Tibial artery (tissue), 4 donors: ENCODE results near the gene MBOAT2.

Experiments used
- DNase-seq, 2 donors: peaks; one replicate each; pipeline ENCODE4 v3.0.0-alpha.2; 2019
- H3K27ac ChIP-seq, 2 donors: fragments of 200-600 bp; sonication (generic) in 1 of 2; 1 replicate in 1 of 2; 2 replicates in 1 of 2; pipeline ENCODE4 v1.5.1; 2018 to 2019; ENCODE audit warnings: mild to moderate bottlenecking in 1 of 2
- H3K27me3 ChIP-seq, 2 donors: fragments of 200-600 bp; sonication (generic) in 1 of 2; one replicate each; pipeline versions ENCODE4 v1.5.1 to v1.6.0; 2016 to 2019
- H3K36me3 ChIP-seq, 3 donors: fragments of 200-600 bp; sonication (generic) in 2 of 3; one replicate each; pipeline ENCODE4 v1.5.1; 2016 to 2019; ENCODE audit warnings: mild to moderate bottlenecking in 2 of 3
- H3K4me1 ChIP-seq, 4 donors: fragments of 200-600 bp; sonication (generic) in 2 of 4; 1 replicate in 3 of 4; 2 replicates in 1 of 4; pipeline ENCODE4 v1.5.1; 2016 to 2019
- H3K4me3 ChIP-seq, 2 donors: fragments of 200-600 bp; sonication (generic) in 1 of 2; 1 replicate in 1 of 2; 2 replicates in 1 of 2; pipeline ENCODE4 v1.5.1; 2018 to 2019; ENCODE audit warnings: mild to moderate bottlenecking in 2 of 2
- H3K9me3 ChIP-seq, 3 donors: fragments of 200-600 bp; sonication (generic) in 1 of 3; one replicate each; pipeline ENCODE4 v1.5.1; 2016 to 2019
- intact Hi-C: fragments of 100-400 bp; cut with DNase I; formaldehyde crosslinking; loops from one replicate; pipeline ENCODE4 v1.15.0; 2023; ENCODE audit warnings: low total_unique reads
- TF ChIP-seq, protein P1 (sequence below), 2 experiments: fragments of 200-600 bp in 1 of 2; fragments of 450-650 bp in 1 of 2; IDR thresholded peaks; one replicate each; pipeline ENCODE4 v1.5.1; 2017 to 2019; ENCODE audit warnings: antibody characterized with exemption in 2 of 2, mild to moderate bottlenecking in 1 of 2, moderate library complexity in 1 of 2

Gene MBOAT2

DNA sequence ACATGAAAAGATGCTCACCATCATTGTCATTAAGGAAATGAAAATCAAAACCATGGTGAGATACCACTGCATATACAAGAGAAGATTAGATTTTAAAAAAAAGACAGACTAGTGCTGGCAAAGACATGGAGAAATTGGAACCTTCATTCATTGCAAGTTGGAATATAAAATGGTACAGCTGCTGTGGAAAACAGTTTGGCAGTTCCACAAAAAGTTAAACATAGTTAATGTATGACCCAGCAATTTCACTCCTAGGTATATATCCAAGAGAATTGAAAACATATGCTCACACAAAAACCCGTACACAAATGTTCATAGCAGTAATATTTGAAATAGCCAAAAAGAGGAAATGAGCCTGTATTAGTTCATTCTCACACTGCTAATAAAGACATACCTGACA lies 33.7 kb upstream of the MBOAT2 start:
- no peaks in the 10 kb centered on the region for H3K27me3 ChIP-seq
- no peak overlapping the region for H3K27ac ChIP-seq
- H3K9me3 ChIP-seq: peaks cover 0 to 9% (median 8%) of the 10 kb centered on the region in 3 donors
- DNase-seq: no peak
- H3K4me1 ChIP-seq: no peaks in the 10 kb centered on the region
- intact Hi-C loops: no loop called here
- H3K4me3 ChIP-seq: no peak overlapping the region
- TF ChIP-seq, protein P1, sequence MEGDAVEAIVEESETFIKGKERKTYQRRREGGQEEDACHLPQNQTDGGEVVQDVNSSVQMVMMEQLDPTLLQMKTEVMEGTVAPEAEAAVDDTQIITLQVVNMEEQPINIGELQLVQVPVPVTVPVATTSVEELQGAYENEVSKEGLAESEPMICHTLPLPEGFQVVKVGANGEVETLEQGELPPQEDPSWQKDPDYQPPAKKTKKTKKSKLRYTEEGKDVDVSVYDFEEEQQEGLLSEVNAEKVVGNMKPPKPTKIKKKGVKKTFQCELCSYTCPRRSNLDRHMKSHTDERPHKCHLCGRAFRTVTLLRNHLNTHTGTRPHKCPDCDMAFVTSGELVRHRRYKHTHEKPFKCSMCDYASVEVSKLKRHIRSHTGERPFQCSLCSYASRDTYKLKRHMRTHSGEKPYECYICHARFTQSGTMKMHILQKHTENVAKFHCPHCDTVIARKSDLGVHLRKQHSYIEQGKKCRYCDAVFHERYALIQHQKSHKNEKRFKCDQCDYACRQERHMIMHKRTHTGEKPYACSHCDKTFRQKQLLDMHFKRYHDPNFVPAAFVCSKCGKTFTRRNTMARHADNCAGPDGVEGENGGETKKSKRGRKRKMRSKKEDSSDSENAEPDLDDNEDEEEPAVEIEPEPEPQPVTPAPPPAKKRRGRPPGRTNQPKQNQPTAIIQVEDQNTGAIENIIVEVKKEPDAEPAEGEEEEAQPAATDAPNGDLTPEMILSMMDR (IDR thresholded peaks at IDR 0.05): no peak
- no peaks in the 10 kb centered on the region for H3K36me3 ChIP-seq

DNA sequence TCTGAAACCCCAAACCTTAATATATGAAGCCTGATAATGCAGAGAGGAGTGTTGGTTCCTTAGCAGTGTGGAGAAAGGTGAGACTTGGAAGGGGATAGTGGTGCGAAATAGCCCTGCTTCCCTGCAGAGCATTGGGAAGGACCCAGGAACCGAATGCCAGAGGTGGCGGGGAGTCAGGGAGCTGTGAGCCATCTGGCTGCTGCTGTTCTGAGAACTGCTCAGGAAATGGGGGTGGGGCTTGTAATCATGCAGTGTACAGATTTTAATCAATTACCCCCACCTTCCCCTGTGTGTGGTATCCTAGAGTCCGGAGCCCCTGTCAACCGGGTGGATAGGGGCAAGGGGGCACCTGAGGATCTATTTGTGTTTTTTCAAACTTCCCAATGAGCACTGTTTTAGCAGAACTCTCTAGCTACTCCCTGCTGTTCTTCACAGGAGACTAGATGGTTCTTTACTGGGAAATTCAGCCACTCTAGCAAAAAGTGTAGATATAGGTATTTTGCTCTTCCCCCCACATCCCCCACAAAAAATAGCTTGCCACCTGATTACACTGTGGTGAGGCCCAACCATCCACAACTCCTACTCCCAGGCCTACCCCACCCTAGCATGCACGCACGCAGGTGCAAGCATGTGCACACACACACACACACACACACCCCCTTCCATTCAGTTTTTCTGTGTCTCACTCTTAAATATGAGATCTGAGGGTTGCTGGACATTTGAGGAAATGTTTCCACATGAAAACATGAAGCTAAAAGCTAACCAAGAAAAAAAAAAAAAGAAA lies 30.1 kb upstream of the MBOAT2 start:
- Histone ChIP-seq H3K27ac (no peak overlapping the region), H3K9me3 (peaks cover 0 to 7% (median 4%) of the 10 kb centered on the region in 3 donors), H3K4me1 (peaks cover 0 to 6% (median 0%) of the 10 kb centered on the region in 4 donors), H3K27me3 (no peaks in the 10 kb centered on the region), H3K4me3 (no peak overlapping the region), H3K36me3 (no peaks in the 10 kb centered on the region)
- intact Hi-C loops: no loop called here
- DNase-seq: no peak
- TF ChIP-seq, protein P1 (IDR thresholded peaks at IDR 0.05): no peak

DNA sequence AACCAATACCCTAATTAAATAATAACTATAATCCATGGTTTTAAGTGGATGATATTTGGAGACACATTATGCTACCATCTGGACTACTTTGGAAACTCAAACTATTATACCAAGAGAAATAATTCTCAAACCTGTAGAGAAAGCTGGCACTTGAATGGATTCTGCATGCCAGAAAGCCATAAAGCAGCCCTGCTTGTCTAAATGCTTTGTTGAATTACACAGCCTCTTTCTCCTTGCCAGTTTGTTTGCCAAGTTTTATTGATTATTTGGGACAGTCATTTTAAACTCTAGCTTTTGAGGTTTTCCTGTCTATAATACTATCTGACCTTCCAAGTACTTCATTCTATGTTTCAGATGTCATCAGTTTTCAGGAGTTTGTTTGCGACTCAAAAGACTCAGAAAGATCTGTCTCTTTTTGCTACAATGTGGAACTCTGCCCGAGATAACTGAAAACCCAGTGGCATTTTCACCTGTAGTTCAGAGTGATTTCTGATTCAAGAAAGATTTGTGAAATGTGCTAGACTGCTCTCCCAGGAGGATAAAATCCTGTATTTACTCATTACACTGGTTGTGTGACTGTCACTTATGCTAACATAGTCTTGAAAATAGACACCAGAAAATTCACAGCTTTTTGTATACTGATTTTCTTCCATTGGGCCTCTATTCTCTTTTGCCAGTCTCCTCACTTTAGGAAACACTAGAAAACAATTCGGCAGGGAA lies 29.2 kb upstream of the MBOAT2 start:
- Histone ChIP-seq H3K27ac (no peak overlapping the region), H3K36me3 (no peaks in the 10 kb centered on the region), H3K27me3 (no peaks in the 10 kb centered on the region), H3K4me1 (peaks cover 0 to 6% (median 0%) of the 10 kb centered on the region in 4 donors), H3K4me3 (no peak overlapping the region), H3K9me3 (no peaks in the 10 kb centered on the region)
- TF ChIP-seq, protein P1 (IDR thresholded peaks at IDR 0.05): no peak
- DNase-seq: no peak
- intact Hi-C loops: no loop called here

DNA sequence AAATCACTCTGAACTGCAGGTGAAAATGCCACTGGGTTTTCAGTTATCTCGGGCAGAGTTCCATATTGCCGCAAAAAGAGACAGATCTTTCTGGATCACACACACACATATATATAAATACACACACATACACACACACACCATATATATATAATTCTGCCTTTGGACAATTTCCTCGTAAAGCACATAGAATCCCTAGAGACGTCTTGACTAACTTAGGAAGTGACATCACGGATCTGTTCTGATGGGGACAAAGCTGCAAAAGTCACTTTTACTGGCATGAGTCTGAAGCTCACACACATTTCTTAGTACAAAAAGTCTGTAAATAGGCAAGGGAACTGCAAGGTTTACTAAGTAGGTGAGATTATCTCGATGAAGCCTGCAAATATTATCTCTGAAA lies 28.6 kb upstream of the MBOAT2 start:
- TF ChIP-seq, protein P1 (IDR thresholded peaks at IDR 0.05): no peak
- no peak for DNase-seq
- intact Hi-C loops: no loop called here

DNA sequence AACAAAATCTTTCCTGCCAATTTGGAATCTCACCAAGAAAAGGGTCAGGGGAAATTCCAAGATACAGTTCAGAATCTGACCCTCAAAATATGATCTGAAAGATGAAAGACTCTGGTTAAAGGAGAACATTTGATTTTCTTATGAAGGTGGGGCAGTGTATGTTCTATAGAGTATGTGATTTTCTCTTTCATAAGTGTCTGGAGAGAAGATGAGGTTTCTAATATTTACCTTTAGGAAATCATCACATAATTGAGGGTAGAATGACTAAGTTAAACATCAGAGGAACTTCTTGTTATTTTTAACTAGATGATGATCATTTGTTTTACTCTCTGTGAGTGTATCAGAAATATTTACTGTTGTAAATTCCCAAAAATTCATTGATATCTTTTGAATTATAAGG lies 27.8 kb upstream of the MBOAT2 start:
- DNase-seq: no peak
- no peak overlapping the region for H3K4me3 ChIP-seq
- no peaks in the 10 kb centered on the region for H3K9me3 ChIP-seq
- TF ChIP-seq, protein P1 (IDR thresholded peaks at IDR 0.05): no peak
- intact Hi-C loops: no loop called here
- peaks cover 0 to 6% (median 0%) of the 10 kb centered on the region in 4 donors for H3K4me1 ChIP-seq
- no peak overlapping the region for H3K27ac ChIP-seq
- no peaks in the 10 kb centered on the region for H3K27me3 ChIP-seq
- no peaks in the 10 kb centered on the region for H3K36me3 ChIP-seq

More for the DNA sequence above, 28.6 kb upstream of the MBOAT2 start:
- Histone ChIP-seq H3K4me1 (peaks cover 0 to 6% (median 0%) of the 10 kb centered on the region in 4 donors), H3K36me3 (no peaks in the 10 kb centered on the region), H3K27me3 (no peaks in the 10 kb centered on the region), H3K9me3 (no peaks in the 10 kb centered on the region), H3K27ac (no peak overlapping the region), H3K4me3 (no peak overlapping the region)
